Right renal cortex interstitium (tissue), 3 donors: ENCODE results near the gene GHRHR. TPM values are rescaled to one million over a fixed set of nuclear protein-coding genes. Genes with fewer than 3 reads are reported as not detected.

Experiments
- DNase-seq, 3 donors: peaks; one replicate each; pipeline ENCODE4 v3.0.0-alpha.2; 2013; ENCODE audit warnings: low read depth in 3 of 3, low spot score in 2 of 3
- polyA plus RNA-seq, 3 donors: library from polyadenylated mRNA; unstranded; fragments of 120-200 nt; gene quantifications; one replicate each; pipeline ENCODE4 v1.2.1, GENCODE V29; 2013; ENCODE audit not compliant: insufficient read length in 3 of 3

The GHRHR gene
- polyA plus RNA-seq, 3 donors: 0.19 to 0.69 (median 0.34) TPM

DNA sequence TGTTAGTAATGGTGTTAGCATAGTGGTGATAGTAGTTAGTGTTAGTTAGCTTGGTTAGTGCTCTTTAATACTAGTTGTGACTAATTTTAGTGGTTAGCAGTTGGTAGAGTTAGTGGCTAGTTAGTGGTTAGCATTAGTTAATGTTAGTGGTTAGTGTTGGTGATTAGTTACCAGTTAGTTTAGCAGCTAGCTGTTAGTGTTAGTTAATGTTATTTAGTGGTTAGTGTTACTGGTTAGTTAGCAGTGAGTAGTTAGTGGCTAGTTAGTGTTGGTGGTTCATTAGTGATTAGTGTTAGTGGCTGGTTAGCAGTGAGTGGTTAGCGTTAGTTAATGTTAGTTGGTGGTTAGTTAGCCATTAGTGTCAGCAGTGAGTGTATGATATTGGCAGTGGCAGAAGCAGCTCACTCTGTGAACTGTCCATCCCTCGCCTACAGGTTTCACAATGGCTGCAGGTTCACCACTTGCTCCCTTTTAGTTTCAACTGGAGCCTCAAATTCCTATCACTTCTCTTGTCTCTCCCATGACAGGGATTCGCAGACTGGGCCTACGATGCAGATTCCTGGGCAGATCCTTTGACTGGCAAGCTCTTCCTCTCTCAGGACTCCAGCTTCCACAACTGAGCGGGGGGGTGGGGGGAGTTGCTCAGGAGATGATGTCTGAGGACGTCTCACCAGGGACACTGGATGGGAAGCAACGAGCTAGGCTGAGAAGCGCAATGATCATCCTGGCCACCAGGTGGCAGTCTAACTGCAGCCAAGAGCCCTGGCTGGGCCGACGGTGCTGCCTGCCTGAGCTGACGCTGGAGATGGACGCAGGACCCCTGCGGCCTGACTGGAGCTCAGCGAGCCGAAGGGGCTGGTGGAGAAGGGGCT is 19.5 kb downstream of the GHRHR start:
- peak; percentile 63 to 74 (median 63) for DNase-seq

DNA sequence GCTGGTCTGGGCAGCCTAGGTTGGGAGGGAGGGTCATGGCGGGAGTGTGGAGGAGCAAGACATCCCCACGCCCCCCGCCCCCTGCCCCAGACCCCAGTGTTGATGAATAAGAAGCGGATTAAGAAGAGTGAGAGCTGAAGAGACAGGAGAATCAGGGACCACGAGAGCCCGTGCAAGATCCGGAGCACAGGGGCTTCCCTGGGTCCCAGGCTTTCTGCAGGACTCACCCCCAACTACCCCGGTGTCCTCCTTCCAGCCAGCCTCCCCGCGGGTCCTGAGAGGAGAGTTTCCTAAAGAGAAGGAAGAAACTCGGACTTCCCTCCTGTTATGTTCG is 20.1 kb downstream of the GHRHR start:
- no peak for DNase-seq

DNA sequence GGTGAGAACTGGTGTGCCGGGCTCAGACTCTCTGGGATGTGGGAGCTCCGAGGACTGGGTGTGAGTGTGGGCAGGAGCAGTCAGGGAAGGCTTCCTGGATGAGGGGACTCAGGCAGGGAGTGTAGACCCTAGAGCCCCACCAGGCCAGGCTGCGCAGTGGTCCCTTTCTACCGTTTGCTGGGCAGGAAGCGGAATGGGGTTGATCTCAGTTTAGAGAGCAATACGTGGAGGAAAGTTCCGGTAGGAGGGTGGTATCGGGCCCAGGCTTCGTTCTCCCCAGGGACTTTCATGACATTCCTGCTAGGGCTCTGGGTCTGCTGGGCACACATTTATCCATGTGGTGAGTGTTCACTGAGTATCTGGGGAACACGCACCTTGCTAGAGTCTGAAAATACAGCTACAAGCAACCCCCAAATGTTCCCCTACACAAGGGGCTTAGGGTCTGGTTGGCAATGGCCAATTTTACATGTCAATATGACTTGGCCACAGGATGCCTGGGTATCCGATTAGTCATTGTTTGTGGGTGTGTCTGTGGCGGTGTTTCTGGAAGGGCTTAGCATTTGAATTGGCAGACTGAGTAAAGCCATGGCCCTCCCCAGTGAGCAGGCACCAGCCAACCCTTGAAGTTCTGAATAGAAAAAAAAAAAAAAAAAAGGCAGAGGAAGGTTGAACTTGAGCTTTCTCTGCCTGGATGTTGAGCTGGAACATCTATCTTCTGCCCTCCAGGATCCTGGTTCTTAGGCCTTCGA is 20.8 kb downstream of the GHRHR start:
- no peak for DNase-seq

DNA sequence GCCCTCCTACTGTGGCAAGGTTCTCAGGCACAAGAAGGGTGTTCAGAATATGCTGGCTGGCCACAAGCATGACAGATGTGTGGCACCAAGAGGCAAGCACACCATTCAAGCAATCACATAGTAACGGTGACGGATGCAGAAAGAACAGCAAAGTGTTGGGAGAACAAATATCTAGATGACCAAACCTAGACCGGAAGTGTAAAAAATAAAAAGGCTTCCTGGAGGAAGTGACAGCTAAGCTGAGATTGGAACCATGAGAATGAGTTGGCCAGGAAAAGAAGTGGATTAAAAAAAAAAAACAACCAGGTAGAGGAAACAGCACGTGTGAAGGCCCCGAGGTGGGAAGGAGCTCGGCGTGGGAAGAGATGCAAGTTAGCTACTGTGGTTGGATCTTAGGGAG is 22.0 kb downstream of the GHRHR start:
- no peak for DNase-seq

DNA sequence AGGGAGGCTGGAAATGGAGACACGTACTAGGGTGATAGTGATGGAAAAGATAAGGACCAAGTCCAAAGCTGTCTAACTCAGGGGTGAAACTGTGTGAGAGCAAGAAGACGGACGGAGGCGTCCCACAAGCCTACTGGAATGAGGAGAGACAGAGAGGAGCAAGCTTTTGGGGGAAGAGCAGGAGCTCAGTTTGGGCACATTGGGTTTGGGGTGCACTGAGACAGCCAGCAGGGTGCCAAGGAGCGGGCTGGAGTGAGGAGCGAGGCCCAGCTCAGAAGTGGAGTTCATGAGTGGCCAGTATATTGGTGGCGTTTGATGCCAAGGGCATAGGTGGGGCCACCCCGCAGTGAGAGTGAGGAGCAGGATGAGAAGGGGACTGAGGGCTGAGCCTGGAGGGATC is 22.6 kb downstream of the GHRHR start:
- DNase-seq: no peak

DNA sequence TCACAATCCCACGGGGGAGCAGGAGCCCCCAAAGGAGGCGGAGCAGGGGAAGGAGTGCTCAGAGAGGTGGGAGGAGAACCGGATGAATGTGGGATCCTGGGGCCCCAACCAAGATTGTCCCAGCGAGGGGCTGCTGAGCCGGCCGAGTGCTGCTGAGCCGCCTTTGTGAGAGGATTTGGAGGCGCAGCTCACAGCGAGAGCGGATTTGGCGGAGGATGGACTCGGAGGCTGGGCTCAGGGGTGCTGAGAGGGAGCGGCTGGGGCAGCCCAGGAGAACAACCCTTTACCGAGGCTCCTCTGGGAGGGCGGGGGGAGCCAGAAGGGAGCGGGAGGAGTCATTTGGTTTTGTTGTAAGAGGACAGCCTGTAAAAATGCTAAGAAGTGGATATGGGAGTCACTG is 23.0 kb downstream of the GHRHR start:
- no peak for DNase-seq

DNA sequence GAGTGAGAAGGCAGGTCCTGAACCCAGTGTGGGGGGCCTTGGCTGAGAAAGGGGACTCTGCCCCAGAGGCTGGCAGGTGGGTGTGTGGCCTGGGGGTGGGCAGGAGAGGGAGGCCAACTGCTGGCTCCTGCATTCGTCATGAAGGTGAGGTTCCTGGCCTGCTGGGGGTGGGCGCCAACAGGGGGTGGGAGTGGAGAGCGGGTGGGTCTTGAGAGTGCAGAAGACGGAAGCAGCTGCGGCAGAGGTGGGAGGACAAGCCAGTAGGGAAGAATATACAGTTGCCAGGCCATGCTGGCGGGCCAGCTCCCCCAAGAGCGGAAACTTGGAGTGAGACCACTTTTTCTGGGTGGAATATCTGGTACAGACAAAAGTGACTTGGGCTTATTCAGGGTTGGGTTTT is 23.4 kb downstream of the GHRHR start:
- DNase-seq: no peak

DNA sequence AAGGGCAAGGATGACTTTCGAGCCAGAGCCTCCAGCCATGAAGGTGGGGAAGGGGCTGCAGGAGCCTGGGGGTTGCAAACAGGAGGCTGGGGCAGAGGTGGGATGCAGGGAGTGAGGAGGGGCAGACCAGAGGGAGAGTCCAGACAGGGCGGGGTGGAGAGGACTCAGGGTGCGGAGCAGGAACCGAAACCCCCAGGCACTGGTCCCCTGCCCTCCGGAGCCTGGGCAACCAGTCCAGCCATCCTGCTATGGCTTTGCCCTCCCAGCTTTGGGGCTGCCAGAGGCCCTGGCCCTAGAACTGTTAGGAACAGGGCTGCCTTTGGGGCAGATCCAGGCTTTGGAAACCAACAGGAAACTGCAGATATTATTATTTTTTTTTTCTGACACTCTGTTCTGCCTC is 24.2 kb downstream of the GHRHR start:
- no peak for DNase-seq

DNA sequence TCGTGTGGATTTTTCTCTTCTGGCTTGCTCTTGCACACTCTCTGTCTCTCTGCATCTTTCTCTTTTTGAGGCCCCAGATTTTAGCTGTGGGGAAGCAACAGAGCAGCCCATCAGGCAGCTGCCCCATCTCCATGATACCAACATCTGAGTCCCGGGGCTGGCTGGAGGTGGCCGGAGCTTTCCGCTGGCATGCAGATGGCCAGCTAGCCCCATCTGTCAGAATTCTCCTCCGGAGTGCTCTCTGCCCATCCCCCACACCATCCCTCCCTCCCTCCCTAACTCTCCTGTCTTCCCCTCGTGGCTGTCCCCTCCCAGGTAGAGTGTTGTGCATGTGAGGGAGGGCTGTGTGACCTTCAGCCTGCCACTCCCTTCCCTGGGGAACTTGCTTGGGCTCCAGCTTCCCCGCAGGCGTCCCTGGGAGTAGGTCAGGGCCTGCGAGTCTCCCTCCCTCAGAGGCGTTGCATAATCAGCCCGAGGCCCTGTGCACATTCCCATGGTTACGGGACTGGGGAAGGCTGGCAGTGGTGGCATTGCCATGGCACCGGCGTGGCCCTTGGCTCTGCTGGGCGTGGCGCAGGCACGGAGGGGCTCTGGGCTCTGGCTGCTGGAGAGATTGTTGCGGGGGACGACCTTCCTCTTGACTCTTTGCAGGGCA is 24.7 kb downstream of the GHRHR start:
- DNase-seq: no peak

DNA sequence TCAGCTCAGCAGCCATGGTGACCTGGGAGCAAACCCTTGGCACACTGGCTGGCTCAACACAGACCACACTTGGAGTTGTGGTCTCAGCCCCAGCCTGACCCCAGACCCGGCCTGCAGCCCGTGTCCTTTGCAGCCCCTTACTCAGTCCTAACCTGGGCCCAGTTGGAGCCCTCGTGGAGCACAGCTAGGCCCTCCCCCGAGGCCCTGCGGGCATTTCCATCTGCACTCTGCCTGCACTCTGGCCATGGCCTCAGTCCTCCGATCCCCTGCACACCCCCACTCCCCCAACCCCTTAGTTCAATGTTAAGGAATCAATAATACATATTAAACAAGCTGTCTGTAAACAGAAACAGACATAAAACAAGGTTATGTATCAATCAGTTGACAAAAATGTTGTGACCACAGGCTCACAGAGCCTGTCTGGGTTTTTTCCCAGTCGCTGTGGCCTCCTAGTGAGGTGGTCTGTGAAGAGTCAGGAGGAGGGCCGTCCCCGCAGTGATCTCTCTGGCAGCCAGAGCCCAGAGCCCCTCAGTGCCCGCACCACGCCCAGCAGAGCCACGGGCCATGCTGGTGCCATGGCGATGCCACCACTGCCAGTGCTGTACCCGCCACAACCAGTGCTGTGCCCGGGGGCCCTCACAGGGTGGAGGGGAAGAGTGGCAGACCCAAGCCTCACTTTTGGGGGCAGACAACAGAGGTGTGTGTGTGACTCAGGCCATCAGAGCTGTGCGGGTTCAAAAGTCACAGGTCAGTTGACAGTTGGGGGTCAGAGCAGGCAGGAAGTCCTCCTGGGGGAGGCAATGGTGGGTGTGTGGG is 25.5 kb downstream of the GHRHR start:
- DNase-seq: no peak

DNA sequence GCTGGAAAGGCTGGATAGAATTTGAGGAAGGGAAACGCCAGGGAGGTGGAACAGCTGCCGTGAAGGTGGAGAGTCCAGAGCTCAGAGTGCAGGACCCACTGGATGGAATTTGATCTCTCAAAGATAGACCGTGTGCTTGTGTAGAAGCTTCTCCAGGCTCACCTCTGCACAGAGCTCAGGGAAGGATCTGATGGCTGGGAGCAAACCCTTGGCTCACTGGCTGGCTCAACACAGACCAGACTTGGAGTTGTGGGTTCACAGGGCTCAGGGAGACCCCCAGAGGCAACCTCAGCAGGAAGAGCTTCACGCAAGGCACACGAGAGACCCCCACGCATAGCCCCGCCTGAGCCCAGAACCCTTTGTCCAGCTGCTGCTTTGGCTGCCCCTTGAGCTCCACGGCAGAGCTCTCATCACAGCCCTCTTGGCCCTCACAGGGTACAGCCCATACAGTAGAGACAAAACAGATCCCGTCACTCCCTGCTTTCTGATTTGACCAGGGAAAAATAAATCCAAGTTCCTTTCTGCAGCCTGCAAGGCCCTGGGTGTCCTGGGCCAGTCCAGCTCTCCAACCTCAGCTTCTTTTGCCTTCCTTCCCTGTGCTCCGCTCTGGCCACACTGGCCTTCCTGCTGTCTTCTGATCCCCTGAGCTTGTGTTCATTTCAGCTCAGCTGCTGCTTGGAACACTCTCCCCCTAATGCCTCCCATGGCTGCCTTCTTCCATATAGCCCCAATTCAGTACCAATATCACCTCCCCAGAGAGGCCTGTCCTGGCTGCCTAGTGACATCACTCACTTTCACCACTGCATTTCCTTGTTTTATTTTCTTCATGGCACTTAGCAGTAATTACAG is 26.3 kb downstream of the GHRHR start:
- DNase-seq: no peak

DNA sequence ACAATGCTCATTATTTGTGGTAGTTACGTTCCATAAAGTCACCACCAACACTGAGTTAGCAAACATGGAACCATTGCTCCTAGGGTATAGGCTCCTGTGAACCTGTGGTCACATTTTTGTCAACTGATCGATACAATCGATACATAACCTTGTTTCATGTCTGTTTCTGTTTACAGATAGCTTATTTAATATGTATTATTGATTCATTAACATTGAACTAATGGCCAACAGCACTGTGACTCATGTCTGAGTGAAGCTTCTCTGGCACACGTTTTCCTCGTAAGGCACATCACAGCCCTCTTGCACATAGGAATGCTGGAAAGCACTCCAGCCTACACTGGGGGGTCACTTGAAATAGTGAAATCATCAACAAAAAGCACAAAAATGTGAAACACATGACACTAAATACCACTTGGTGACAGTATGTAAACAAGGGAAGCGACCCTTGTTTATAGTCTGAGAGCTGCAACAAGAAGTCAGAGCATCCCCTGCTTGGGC is 27.0 kb downstream of the GHRHR start:
- DNase-seq: no peak

DNA sequence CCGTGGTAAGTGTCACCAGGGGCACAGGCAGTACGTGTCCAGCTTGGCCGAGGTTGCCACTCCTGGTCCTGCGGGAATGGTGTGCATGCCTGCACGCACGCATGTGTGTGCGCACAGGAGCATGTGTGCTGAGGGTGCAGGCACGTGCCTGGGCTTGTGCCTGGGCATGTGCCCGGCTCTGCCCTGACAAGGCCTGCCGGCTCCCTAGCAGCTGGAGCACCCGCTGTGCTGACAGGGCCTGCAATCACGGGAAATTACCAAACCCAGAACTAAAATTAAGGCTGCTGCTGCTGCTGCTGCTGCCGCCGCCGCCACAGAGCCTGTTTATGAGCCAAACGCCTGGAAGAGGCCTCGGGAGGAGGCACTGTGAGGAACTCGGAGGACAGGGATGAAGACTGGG is 28.7 kb downstream of the GHRHR start:
- DNase-seq: no peak

DNA sequence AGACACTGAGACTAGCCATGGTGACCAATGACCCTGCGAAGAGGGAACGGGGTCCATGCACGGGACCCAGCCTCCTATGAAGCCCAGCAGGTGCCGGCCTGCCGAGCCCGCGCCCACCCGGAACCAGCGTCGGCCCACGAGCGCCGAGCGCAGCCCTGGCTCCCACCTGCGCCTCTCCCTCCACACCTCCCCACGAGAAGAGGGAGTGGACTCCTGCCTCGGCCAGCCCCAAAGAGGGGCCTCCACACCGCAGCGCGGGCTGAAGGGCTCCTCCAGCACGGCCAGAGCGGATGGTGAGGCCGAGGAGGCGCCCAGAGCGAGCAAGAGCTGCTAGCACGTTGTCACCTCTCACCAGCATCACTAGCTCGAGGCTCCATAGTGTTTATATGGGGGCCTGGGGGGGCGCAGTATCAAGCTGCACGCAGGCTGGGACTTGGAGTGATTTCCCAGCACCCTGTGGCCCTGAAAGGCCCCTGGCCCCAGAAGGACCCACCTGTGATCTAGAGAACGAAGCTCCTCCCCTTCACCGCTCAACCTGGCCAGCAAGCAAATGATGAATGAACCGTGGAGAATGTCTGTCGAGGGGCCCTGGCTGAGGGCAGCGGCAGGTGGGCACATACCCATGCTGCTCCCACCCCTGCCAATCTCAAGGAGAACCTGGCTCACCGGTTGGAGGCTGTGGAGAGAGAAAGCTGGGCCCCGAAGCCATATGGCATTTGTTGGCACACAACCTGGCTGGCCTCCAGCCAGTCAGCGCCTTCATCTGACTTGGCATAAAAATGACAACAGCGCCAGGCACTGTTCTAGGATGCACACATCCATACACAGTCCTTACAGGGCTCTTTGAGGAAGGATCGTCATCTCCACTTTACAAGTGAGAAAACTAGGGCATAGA is 30.7 kb downstream of the GHRHR start:
- DNase-seq: no peak

DNA sequence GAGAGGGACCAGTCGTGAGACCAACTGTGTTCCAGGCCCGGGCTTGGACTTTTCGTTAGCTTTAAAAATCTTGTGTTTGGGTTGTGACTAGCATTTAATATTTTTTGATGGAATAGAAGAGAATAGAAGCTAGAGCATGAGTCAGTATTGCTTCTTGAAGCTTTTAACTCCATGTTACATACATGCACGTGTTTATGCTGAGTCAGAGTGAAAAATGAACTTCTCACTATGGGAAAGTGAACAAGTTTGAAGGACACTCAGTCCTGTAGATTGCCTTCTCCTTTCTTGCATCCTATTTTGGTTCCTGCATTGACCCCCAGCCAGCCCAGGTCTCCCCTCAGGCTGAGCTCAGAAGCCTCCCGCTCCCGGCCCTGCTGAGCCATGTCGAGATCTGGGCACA is 31.8 kb downstream of the GHRHR start:
- no peak for DNase-seq

DNA sequence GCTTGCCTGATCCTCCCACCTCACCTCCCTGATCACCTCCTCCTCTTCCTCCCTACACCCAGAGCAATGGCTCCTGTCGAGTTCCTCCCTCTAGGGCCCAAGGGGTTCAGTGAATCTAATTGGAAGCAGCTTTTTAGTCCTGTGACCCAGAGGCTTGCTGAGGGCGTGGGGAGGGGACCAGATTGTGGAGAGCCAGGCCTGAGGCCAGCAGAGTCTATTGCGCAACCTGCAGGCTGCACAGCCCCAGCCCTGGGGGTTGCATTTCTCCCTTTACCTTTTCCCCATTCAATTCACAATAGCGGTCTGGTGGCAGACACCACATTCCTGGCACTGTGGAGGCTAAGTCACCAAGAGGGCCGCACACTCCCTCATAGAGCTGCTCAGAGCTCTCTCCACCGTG is 32.5 kb downstream of the GHRHR start:
- DNase-seq: no peak

DNA sequence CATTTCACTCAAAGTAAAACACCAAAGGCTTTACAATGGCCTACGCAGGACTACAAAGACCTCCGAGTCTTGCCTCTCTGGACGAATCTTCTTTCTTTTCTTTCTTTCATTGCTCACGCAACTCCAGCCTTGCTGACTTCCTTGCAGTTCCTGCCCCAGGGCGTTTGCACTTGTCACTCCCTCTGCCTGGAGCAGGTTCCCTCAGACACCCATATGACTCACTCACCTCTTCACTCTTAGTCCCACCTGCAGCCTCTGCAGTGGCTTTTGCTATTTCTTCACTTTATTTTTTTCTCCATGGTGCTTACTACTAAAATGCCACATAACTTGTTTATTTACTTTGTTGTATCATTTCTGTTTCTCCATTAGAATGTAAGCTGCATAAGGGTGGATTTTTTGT is 33.1 kb downstream of the GHRHR start:
- DNase-seq: no peak

DNA sequence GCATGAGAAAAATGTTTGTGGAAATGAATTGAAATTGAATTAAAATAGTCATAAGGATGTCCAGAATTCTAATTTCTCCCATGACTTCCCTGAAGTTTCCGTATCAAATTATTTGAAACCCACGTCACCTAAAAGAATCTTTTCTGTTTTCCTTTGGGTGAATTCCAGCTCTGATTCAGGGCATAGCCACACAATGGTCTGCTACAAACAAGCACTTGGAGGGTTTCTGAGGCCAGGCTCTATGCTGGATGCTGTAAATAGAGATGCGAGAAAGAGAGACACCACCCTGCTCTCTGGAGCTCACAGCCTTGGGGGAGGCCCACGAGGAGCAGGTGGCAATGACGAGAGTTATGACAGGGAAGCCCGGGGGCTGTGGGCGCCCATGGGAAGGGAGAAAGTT is 33.6 kb downstream of the GHRHR start:
- DNase-seq: no peak

DNA sequence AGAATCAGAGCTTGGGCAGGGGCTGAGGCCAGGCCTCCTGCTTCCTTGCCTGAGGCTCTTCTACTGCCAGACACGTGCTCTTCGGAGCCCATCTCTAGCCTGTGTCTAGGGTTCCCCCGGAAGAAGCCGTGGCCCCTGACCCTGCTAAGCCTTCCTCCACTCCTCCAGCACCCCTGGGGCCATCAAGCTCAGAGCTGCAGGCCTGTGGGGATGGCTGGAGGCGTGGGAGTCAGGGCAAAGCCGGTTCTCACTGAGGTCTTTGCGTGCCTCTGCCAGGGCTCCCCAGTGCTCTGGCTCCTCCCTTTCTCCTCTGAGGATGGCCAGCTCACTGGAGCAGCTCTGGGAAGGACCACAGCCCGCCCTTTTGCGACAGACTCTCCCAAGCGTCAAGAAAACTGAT is 34.4 kb downstream of the GHRHR start:
- no peak for DNase-seq
